Suprapubic skin (tissue), 4 donors: ENCODE results near the gene MCM3AP.

Experiments used
- POLR2A ChIP-seq, 2 donors: fragments of 450-650 bp; IDR thresholded peaks; one replicate each; pipeline ENCODE4 v1.6.1; 2017; ENCODE audit warnings: antibody characterized with exemption in 2 of 2, mild to moderate bottlenecking in 2 of 2, moderate library complexity in 2 of 2
- POLR2AphosphoS5 ChIP-seq, 3 donors: sonication (generic); formaldehyde crosslinking; IDR thresholded peaks; one replicate each; pipeline ENCODE4 v1.6.1; 2017; ENCODE audit warnings: antibody characterized with exemption in 3 of 3
- TF ChIP-seq, protein P1 (sequence below), 2 donors: fragments of 200-600 bp in 1 of 2; fragments of 450-650 bp in 1 of 2; sonication (generic) in 1 of 2; IDR thresholded peaks; one replicate each; pipeline ENCODE4 v1.5.1; 2016 to 2019; ENCODE audit warnings: antibody characterized with exemption in 2 of 2, mild to moderate bottlenecking in 1 of 2, moderate library complexity in 1 of 2

DNA sequence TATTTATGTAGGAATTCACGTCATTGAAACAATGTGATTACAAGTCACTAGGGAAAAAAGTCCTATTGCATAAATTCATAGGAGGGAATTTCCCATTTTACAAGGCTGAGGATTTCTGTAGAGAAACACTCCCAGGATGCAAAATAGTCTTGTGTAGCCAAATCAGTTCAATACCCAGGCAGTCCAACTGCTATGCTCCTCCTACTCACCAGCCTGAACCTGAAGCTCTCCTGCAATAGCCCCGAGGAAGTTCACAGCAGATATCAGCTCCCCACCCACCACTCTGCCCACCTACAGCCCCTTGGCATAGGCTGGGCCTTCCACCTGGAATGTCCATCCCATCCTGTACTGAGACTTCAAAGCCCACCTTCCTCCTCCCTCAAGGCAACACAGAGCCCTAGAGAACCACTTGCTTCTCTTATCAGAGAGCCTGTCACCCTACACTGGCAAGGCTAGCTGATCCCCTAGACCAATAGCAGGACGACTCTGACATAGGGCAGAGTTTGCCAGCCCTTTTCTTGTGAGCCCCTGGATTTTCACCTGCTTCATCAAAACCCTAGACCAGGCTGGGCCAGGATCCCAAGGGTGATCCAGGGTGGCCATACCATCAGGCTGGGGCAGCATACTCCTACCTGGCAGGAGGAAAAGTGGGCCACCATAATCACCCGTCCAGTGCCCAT is 58.4 kb downstream of the MCM3AP start:
- TF ChIP-seq, protein P1, sequence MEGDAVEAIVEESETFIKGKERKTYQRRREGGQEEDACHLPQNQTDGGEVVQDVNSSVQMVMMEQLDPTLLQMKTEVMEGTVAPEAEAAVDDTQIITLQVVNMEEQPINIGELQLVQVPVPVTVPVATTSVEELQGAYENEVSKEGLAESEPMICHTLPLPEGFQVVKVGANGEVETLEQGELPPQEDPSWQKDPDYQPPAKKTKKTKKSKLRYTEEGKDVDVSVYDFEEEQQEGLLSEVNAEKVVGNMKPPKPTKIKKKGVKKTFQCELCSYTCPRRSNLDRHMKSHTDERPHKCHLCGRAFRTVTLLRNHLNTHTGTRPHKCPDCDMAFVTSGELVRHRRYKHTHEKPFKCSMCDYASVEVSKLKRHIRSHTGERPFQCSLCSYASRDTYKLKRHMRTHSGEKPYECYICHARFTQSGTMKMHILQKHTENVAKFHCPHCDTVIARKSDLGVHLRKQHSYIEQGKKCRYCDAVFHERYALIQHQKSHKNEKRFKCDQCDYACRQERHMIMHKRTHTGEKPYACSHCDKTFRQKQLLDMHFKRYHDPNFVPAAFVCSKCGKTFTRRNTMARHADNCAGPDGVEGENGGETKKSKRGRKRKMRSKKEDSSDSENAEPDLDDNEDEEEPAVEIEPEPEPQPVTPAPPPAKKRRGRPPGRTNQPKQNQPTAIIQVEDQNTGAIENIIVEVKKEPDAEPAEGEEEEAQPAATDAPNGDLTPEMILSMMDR (IDR thresholded peaks at IDR 0.05), result no peak
- TF ChIP-seq POLR2AphosphoS5 (IDR thresholded peaks at IDR 0.05) (no peak), POLR2A (IDR thresholded peaks at IDR 0.05) (no peak)
